ENCODE results near the gene COQ2.

COQ2 gene

DNA sequence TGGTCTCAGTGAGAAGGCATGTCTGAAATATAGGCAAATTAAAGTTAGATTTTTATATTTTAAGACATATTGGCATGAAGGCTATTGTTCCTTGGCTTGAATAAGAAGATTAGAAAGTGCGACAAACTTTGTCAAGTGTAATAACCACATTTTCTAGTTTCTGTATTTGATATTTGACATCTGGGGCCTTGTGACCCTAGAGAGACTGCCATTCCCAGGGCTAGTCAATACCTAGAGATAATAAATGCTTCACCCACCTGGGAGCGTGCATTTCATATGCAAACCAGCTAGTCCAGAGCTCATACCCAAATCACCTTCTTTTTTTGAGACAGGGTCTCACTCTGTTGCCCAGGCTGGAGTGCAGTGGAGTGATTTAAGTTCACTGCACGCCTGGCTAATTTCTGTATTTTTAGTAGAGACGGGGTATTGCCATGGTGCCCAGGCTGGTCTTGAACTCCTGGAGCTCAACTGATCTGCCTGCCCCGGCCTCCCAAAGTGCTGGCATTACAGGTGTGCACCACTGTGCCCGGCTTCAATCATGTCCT, 62.6 kb downstream of the COQ2 start:
- in situ Hi-C loops (cut with MboI; ENCODE audit: low sequenced_read_pairs), result no loop called here

DNA sequence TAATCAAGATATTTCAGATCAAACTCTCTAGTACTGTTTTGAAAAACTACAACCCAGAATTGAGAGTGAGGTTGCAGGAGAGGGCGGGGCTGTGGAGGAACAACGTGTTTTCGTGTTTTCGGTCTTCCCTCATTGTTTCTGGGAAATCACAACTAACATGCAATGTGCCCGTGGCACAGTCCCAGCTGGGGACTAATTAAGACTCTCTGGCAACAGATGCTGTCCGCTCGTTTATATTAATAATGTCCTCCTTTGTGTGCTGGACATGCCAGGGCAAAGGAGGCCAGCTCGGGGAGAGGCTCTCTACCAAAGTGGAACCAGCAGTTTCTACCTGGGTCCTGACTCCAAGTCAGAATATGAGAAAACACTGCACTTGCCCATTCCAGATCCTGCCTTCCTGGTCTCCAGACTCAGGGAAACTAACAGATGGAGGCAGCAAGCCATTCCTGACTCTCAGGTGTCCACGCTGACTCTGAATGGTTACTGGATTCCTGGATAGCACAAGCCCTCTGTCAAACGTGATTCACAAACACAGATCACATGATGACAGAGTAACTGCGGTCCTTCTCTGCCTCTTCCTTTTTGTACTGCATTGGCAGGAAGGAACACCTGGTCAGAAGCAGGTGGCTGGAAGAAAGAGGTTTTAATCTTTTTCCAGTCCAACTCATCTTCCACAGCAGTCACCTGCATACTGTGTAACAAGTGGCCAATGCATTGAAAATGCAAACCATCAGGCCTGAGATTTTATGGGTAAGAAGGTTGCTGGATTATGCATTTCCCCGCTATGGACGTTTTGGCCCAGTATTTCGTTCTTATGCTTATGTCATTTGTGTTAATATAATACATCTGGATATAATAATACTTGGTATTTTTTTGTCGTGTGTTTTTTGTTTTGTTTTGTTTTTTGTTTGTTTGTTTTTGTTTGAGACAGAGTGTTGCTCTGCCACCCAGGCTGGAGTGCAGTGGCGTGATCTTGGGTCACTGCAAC, 65.0 kb downstream of the COQ2 start:
- in situ Hi-C loops (cut with MboI; ENCODE audit: low sequenced_read_pairs), result no loop called here

DNA sequence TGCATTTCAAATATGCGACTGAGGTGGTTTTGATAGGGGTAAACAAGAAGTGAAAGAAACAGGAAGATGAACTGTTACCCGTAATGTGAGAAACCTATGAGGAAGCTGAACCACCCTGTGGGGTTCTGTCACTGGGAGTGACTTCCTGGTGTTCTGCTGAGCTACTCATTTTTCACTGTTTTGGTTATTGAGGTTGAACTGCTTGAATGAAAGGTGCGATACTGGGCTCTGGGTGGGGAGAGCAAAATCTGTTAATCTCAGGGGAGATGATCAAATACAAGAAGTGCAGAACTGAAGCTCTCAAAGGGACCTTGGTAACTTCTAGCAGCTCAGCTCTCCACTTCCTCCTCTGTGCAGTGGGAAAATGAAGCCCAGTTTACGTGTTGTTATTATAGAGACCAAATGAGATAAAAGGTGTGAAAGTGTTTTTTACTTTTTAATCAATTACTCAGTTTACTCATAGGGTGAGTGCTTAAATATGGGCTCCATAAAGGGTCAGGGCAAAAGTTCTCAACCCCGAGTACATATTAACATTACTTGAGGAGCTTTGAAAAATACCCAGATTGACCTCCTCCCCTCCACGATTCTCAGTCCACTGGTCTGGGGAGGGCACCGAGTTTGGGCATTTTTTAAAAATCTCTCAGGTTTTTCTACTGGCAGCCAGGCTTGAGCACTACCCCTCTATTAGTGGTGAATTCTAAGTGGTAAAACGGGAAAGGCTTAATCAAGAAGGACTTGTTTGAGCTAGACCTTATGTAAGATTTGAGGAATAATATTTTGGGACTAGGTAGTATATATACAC, 66.7 kb downstream of the COQ2 start:
- in situ Hi-C loops (cut with MboI; ENCODE audit: low sequenced_read_pairs), result no loop called here

DNA sequence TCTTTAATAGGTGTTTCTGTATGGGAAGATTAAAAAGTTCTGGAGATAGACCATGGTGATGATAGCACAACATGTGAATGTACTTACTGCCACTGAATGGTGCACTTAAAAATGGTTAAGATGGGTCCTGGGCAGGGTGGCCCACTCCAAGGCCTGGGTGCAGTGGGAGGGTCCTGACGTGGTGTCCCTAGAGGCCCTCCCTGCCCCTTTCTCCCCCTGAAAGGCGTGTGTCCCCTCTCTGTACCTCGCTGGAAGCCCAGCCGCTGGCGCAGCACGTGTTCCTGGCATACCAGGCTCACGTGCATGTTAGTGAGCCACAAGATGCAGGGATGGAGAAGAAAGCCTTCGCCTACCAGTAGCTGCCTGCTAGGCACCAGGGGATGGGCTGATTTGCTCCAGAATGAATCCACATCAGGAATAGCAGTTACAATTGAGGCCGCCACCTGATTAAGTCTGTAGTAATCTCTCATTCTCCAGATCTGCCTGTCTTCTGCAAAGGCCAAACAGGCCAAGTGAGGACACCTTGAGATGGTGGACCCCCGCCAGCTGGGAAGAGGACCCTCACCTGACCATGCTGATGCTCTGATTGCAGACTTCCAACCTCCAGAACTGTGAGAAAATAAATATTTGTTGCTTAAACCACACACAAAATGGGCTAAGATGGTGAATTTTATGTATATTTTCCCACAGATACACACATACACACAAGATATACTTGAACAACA, 67.5 kb downstream of the COQ2 start:
- in situ Hi-C loops (cut with MboI; ENCODE audit: low sequenced_read_pairs), result no loop called here

DNA sequence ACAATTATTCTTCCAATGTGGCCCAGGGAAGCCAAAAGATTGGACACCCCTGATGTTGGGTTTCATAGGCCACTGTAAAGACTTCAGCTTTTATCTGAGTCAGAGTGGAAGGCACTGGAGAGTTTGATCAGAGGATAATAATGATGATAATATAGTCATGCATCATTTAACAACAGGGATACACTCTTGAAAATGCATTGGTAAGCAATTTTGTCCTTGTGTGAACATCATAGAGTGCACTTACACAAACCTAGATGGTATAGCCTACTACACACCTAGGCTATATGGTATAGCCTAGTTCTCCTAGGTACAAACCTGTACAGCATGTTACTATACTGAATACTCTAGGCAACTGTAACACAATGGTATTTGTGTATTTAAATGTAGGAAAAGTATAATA, 70.5 kb downstream of the COQ2 start:
- in situ Hi-C loops (cut with MboI; ENCODE audit: low sequenced_read_pairs), result no loop called here
